WTC11 (cell line): ENCODE results near the gene PNPLA8. TPM values are rescaled to one million over a fixed set of nuclear protein-coding genes. Genes with fewer than 3 reads are reported as not detected.

Experiments
- ARID4B ChIP-seq: sonication (generic); formaldehyde crosslinking; IDR thresholded peaks from 2 replicates; pipeline ENCODE4 v1.8.0; 2023; ENCODE audit warnings: missing genetic modification reagents, mild to moderate bottlenecking, borderline replicate concordance
- ATF1 ChIP-seq: sonication (generic); formaldehyde crosslinking; IDR thresholded peaks from 2 replicates; pipeline ENCODE4 v1.8.1; 2023; ENCODE audit warnings: mild to moderate bottlenecking, moderate library complexity, missing genetic modification reagents
- CDX4 ChIP-seq: fragments of 250-450 bp; sonication (Bioruptor Pico); IDR thresholded peaks from 2 replicates; pipeline ENCODE4 v1.9.0; 2021; ENCODE audit warnings: moderate library complexity, mild to moderate bottlenecking, inconsistent platforms, borderline replicate concordance
- CREB1 ChIP-seq: sonication (generic); formaldehyde crosslinking; IDR thresholded peaks from 2 replicates; pipeline ENCODE4 v1.8.0; 2023; ENCODE audit warnings: mild to moderate bottlenecking, missing genetic modification reagents
- CTCF ChIP-seq: fragments of 200-600 bp; IDR thresholded peaks from 2 replicates; pipeline ENCODE4 v1.8.0; 2022; ENCODE audit warnings: antibody characterized with exemption
- E2F1 ChIP-seq: sonication (generic); formaldehyde crosslinking; IDR thresholded peaks from 2 replicates; pipeline ENCODE4 v1.8.0; 2022; ENCODE audit warnings: mild to moderate bottlenecking, missing genetic modification reagents
- ESRRA ChIP-seq: sonication (generic); formaldehyde crosslinking; IDR thresholded peaks from 2 replicates; pipeline ENCODE4 v1.8.1; 2022; ENCODE audit warnings: mild to moderate bottlenecking, missing genetic modification reagents, borderline replicate concordance
- FOXJ3 ChIP-seq: sonication (generic); formaldehyde crosslinking; IDR thresholded peaks from 2 replicates; pipeline ENCODE4 v1.9.0; 2021; ENCODE audit warnings: missing genetic modification reagents, mild to moderate bottlenecking, borderline replicate concordance
- FOXK1 ChIP-seq: sonication (generic); formaldehyde crosslinking; IDR thresholded peaks from 2 replicates; pipeline ENCODE4 v1.8.0; 2022; ENCODE audit warnings: mild to moderate bottlenecking, moderate library complexity, missing genetic modification reagents
- FOXP1 ChIP-seq: sonication (generic); formaldehyde crosslinking; IDR thresholded peaks from 2 replicates; pipeline ENCODE4 v1.8.0; 2022; ENCODE audit warnings: missing genetic modification reagents, mild to moderate bottlenecking, moderate library complexity, borderline replicate concordance
- GRHL2 ChIP-seq: fragments of 250-450 bp; sonication (Bioruptor Pico); IDR thresholded peaks from 2 replicates; pipeline ENCODE4 v1.8.0; 2022; ENCODE audit warnings: mild to moderate bottlenecking, moderate library complexity; ENCODE audit not compliant: insufficient replicate concordance, severe bottlenecking
- HMGXB4 ChIP-seq: sonication (generic); formaldehyde crosslinking; IDR thresholded peaks from 2 replicates; pipeline ENCODE4 v1.8.1; 2023; ENCODE audit warnings: mild to moderate bottlenecking, moderate library complexity, missing genetic modification reagents
- JUN ChIP-seq: sonication (generic); formaldehyde crosslinking; IDR thresholded peaks from 2 replicates; pipeline ENCODE4 v1.8.0; 2023; ENCODE audit warnings: mild to moderate bottlenecking, missing genetic modification reagents
- MXD4 ChIP-seq: fragments of 250-450 bp; sonication (Bioruptor Pico); IDR thresholded peaks from 2 replicates; pipeline ENCODE4 v1.8.0; 2021; ENCODE audit warnings: mild to moderate bottlenecking, moderate library complexity, borderline replicate concordance
- MYBL2 ChIP-seq: sonication (generic); formaldehyde crosslinking; IDR thresholded peaks from 2 replicates; pipeline ENCODE4 v1.8.1; 2023; ENCODE audit warnings: mild to moderate bottlenecking, moderate library complexity, missing genetic modification reagents
- NFYB ChIP-seq: sonication (generic); formaldehyde crosslinking; conservative IDR thresholded peaks from 2 replicates; pipeline ENCODE4 v1.8.0; 2022; ENCODE audit warnings: low read depth, missing genetic modification reagents
- NR2C2 ChIP-seq: sonication (generic); formaldehyde crosslinking; IDR thresholded peaks from 2 replicates; pipeline ENCODE4 v1.8.0; 2022; ENCODE audit warnings: mild to moderate bottlenecking, missing genetic modification reagents
- OVOL2 ChIP-seq: fragments of 250-450 bp; sonication (Bioruptor Pico); IDR thresholded peaks from 2 replicates; pipeline ENCODE4 v1.9.0; 2021; ENCODE audit warnings: mild to moderate bottlenecking, borderline replicate concordance
- RELA ChIP-seq: sonication (generic); formaldehyde crosslinking; IDR thresholded peaks from 2 replicates; pipeline ENCODE4 v1.8.1; 2022; ENCODE audit warnings: missing genetic modification reagents, mild to moderate bottlenecking, borderline replicate concordance
- TEAD1 ChIP-seq: sonication (generic); formaldehyde crosslinking; IDR thresholded peaks from 2 replicates; pipeline ENCODE4 v1.8.0; 2022; ENCODE audit warnings: mild to moderate bottlenecking, missing genetic modification reagents
- TP53 ChIP-seq: sonication (generic); formaldehyde crosslinking; IDR thresholded peaks from 2 replicates; pipeline ENCODE4 v1.8.1; 2023; ENCODE audit warnings: mild to moderate bottlenecking, missing genetic modification reagents
- USF2 ChIP-seq: sonication (generic); formaldehyde crosslinking; IDR thresholded peaks from 2 replicates; pipeline ENCODE4 v1.8.1; 2023; ENCODE audit warnings: mild to moderate bottlenecking, missing genetic modification reagents, moderate library complexity
- ZNF121 ChIP-seq: sonication (generic); formaldehyde crosslinking; IDR thresholded peaks from 2 replicates; pipeline ENCODE4 v1.8.0; 2023; ENCODE audit warnings: missing genetic modification reagents
- ZNF138 ChIP-seq: sonication (generic); formaldehyde crosslinking; conservative IDR thresholded peaks from 2 replicates; pipeline ENCODE4 v1.8.1; 2022; ENCODE audit warnings: mild to moderate bottlenecking, moderate library complexity, missing genetic modification reagents
- ZNF396 ChIP-seq: fragments of 250-450 bp; sonication (Bioruptor Pico); IDR thresholded peaks from 2 replicates; pipeline ENCODE4 v1.8.0; 2021; ENCODE audit warnings: mild to moderate bottlenecking, moderate library complexity, borderline replicate concordance
- ZNF423 ChIP-seq: fragments of 250-450 bp; sonication (Bioruptor Pico); IDR thresholded peaks from 2 replicates; pipeline ENCODE4 v2.1.2; 2022; ENCODE audit warnings: mild to moderate bottlenecking, moderate library complexity
- ZNF671 ChIP-seq: fragments of 250-450 bp; sonication (Bioruptor Pico); IDR thresholded peaks from 2 replicates; pipeline ENCODE4 v1.8.0; 2021; ENCODE audit warnings: mild to moderate bottlenecking
- total RNA-seq: library from RNA; stranded (reverse); gene quantifications from 3 replicates; pipeline ENCODE4 v1.2.3, GENCODE V29; 2021

Gene PNPLA8
- total RNA-seq, 1 experiment from 2014 or later, result 12.4 TPM

GRCh38 chr7:108525985-108526767 is at the start of gene PNPLA8 (continued):
- no peak for TF ChIP-seq USF2 (CRISPR knock-in tag)
- TF ChIP-seq ZNF138 (CRISPR knock-in tag), result no peak
- TF ChIP-seq MXD4, result no peak
- TF ChIP-seq FOXJ3 (CRISPR knock-in tag), result no peak
- no peak for TF ChIP-seq CTCF
- TF ChIP-seq ESRRA, result no peak
- TF ChIP-seq ZNF671 (CRISPR knock-in tag), result no peak
- peak; percentile 66; the same call in 1 of the 2 replicates for TF ChIP-seq MYBL2 (CRISPR knock-in tag)
- TF ChIP-seq CDX4, result no peak
- TF ChIP-seq ZNF423 (CRISPR knock-in tag), result no peak
- no peak for TF ChIP-seq ZNF396
- TF ChIP-seq TEAD1 (CRISPR knock-in tag), result peak; percentile 72; the same call in 1 of the 2 replicates
- TF ChIP-seq NFYB (CRISPR knock-in tag), result peak; percentile 72
- TF ChIP-seq HMGXB4 (CRISPR knock-in tag), result no peak; the same call in 1 of the 2 replicates
- TF ChIP-seq ZNF121 (CRISPR knock-in tag), result no peak
- no peak for TF ChIP-seq ARID4B (CRISPR knock-in tag)
- TF ChIP-seq GRHL2 (CRISPR knock-in tag), result no peak
- no peak for TF ChIP-seq RELA (CRISPR knock-in tag)
- TF ChIP-seq ATF1 (CRISPR knock-in tag), result no peak
- no peak for TF ChIP-seq E2F1 (CRISPR knock-in tag)
- no peak for TF ChIP-seq TP53 (CRISPR knock-in tag)
- peak; percentile 95 for TF ChIP-seq FOXK1 (CRISPR knock-in tag)
- peak; percentile 63; the same call in 1 of the 2 replicates for TF ChIP-seq FOXP1 (CRISPR knock-in tag)
- TF ChIP-seq OVOL2, result no peak
- no peak for TF ChIP-seq CREB1
- TF ChIP-seq NR2C2, result no peak
- no peak for TF ChIP-seq JUN (CRISPR knock-in tag)
